GM12875 (cell line): ENCODE measurements around the gene RAB3B.

Source experiments
- H3K4me3 ChIP-seq: one replicate; pipeline ENCODE4 v1.5.1; 2011; ENCODE audit warnings: low read depth, low read length, control low read depth
- TF ChIP-seq, protein P1 (sequence below): IDR thresholded peaks from 2 replicates; pipeline ENCODE4 v1.5.1; 2011; ENCODE audit warnings: low read depth, mild to moderate bottlenecking, control low read depth, inconsistent platforms, low read length, moderate library complexity, borderline replicate concordance; ENCODE audit not compliant: insufficient read depth

The RAB3B gene

DNA sequence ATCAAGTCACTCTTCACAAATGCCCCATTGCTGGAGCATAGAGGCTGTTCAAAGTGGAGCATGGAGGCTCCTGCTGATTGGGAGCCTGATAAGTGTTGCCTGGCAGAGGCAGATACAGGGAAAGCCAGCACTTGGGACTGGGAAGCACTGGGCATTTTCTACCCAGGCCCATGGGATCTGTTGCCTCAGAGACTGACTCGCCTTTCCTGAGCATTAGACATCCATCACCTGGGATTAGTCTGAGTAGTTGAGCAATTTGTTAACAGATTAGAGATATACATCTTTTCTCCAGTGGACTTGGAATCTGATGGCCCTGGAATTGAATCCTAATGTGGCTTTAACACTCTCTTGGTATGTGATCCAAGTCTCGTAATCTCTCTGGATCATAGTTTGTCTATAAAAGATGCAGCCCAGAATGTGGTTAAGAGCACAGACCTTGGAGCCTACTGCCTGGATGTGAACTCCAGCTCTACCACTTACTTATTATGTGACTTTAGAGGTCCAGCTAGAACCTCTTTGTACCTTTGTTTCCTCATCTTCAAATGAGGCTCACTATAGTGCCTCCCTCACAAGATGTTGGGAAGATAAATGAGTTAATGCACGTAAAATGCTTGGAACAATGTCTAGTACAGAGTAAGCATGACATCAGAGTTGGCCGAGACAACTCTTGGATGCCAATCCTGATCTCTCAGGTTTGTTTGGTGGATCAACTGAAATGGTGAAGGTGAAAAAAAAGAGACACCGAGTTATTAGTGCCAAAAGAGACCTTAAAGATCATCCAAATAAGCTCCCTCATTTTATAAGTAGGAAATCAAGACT lies 73.7 kb downstream of the RAB3B start:
- TF ChIP-seq, protein P1, sequence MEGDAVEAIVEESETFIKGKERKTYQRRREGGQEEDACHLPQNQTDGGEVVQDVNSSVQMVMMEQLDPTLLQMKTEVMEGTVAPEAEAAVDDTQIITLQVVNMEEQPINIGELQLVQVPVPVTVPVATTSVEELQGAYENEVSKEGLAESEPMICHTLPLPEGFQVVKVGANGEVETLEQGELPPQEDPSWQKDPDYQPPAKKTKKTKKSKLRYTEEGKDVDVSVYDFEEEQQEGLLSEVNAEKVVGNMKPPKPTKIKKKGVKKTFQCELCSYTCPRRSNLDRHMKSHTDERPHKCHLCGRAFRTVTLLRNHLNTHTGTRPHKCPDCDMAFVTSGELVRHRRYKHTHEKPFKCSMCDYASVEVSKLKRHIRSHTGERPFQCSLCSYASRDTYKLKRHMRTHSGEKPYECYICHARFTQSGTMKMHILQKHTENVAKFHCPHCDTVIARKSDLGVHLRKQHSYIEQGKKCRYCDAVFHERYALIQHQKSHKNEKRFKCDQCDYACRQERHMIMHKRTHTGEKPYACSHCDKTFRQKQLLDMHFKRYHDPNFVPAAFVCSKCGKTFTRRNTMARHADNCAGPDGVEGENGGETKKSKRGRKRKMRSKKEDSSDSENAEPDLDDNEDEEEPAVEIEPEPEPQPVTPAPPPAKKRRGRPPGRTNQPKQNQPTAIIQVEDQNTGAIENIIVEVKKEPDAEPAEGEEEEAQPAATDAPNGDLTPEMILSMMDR, result no peak

DNA sequence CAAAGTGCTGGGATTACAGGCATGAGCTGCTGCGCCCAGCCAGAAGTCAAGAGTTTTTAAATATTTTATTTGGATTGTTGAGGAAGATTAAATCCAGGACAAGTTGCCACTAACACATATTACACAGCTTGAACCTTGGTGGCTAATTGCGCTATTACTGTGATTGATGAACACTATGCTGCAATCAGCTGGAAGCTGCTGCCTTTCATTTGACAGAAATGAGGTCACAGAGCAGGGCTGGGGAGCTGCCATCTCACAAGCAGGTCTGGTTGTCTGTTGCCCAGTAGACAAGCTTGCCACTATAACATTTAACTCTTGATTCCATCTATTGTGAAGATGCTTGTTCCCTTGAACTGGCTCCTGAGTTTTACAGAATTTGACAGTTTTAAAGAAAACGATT lies 74.5 kb downstream of the RAB3B start:
- no peak overlapping the region for H3K4me3 ChIP-seq
- TF ChIP-seq, protein P1, result no peak

More for the DNA sequence above, 73.7 kb downstream of the RAB3B start:
- H3K4me3 ChIP-seq, result no peak overlapping the region

DNA sequence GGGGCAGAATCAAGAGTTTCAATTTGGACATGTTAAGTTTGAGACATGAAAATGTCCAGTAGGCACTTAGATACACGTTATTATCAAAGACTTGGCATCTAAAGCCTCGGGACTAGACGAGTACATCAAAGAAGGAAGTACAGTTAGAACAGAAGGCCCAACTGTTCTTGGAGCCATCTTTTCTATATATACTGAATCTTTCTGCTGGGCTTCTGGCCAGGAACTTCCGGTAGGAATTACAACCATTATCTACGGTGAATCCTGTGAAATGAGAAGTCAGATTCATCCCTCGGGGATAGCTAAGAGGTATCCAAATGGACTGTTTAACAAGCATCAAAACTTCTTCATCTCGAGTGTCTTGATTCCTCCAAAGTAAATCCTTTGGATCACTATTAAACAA lies 77.6 kb downstream of the RAB3B start:
- TF ChIP-seq, protein P1, result no peak
- no peak overlapping the region for H3K4me3 ChIP-seq

DNA sequence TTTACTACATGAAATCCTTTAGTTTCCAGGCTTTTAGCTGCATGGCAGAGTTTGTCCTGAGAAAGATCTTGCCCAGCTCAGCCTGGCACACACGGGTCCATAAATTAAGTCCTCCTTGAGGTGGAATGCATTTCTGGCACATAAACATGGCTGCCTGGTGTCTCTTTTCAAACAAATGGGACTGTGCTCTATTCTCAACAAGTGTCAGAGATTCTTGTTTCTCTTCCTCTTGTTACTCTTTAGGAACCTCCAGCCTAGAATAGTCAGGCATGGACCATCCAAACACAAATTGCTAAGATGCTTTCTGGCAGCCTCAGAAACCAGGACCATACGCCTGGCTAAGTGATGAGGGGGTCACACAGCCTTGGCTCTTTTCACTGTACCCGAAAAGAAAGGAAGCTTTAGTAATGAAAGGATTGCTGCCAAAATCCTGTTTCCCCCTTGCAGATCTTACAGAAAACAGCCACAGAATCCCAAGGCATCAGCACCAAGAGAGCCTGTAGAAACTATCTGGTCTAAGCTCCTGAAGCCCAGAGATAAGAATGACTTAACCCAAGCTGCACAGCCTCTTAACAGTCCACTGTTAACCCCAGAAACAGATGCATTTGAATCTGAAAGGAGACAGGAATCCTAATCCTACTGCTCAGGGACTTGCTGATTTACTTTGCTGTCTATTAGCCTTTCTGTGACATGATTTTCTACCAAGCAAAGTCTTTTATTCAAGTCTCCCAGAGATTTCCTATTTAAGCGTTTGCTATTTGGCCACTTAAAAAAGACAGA lies 80.1 kb downstream of the RAB3B start:
- no peak overlapping the region for H3K4me3 ChIP-seq
- TF ChIP-seq, protein P1, result no peak

DNA sequence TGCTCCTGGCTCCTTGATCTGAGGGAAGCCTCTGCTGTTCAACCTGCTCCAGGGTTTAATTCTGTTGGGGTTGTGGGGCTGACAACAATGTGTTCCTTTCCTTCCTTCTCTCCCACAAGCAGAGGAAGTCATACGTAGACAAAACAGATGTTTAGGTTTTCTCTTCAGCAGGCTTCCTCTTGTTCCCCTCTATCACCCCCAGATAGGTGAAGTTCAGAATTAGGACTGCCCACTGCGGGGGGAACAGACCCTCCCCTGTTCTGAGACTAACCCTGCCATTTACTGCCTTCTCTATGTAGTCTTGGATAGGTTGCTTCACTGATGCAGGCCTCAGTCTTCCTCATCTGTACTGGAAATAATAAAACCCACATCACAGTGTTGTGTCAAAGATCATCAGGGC lies 82.0 kb downstream of the RAB3B start:
- TF ChIP-seq, protein P1, result no peak
- no peak overlapping the region for H3K4me3 ChIP-seq

DNA sequence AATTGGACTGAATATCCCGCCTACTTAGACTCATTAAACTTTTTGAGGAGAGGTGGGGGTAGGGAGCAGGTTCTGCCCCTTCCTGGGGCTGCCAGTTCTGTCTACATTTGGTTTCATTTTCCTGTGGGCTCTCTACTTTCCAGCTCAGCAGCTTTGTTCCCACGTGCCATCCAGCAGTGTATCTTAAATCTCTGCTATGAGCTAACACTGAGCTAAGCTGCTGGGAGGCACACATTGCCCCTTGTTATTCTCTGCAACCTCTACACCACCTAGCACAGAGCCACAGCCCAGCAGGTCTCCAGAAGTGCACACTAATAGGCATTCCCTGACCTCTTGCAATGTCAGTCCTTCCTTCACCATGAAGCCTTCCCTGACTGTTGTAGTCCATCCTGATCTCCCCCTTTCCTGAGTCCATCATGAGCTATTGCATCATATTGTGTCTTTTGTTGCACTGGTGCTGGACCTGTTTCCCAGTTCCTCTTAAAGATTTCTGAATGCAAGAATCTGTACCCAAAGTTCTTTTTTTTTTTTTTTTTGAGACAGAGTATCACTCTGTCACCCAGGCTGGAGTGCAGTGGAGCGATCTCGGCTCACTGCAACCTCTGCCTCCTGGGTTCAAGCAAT lies 83.3 kb downstream of the RAB3B start:
- H3K4me3 ChIP-seq, result no peak overlapping the region
- TF ChIP-seq, protein P1, result no peak
